DOHH2 (cell line): ENCODE measurements around the gene PLPPR3.

Experiments
- H3F3A ChIP-seq: fragments of 200-600 bp; sonication (generic), shearing (Covaris generic); 2 replicates; pipeline ENCODE4 v1.6.0; 2016; ENCODE audit warnings: antibody characterized with exemption, mild to moderate bottlenecking; ENCODE audit not compliant: control insufficient read depth, insufficient read depth
- H3K27ac ChIP-seq: fragments of 200-600 bp; sonication (generic); 2 replicates; pipeline ENCODE4 v1.5.1; 2014; ENCODE audit warnings: low read depth, mild to moderate bottlenecking, low read length, moderate library complexity
- H3K27me3 ChIP-seq: fragments of 200-600 bp; sonication (generic); 2 replicates; pipeline ENCODE4 v1.6.1; 2014; ENCODE audit warnings: mild to moderate bottlenecking, low read length, mixed read lengths; ENCODE audit not compliant: control insufficient read depth
- H3K36me3 ChIP-seq: fragments of 200-600 bp; sonication (generic); 2 replicates; pipeline ENCODE4 v1.6.1; 2014; ENCODE audit warnings: mild to moderate bottlenecking, low read length, moderate library complexity, mixed read lengths; ENCODE audit not compliant: control insufficient read depth
- H3K4me1 ChIP-seq: fragments of 200-600 bp; sonication (generic); 2 replicates; pipeline ENCODE4 v1.6.1; 2014; ENCODE audit warnings: mild to moderate bottlenecking, low read length, mixed read lengths; ENCODE audit not compliant: control insufficient read depth
- H3K4me2 ChIP-seq: fragments of 200-600 bp; sonication (generic); 2 replicates; pipeline ENCODE4 v1.6.0; 2014; ENCODE audit warnings: mild to moderate bottlenecking, low read length, moderate library complexity
- H3K4me3 ChIP-seq: fragments of 200-600 bp; sonication (generic); 2 replicates; pipeline ENCODE4 v1.5.1; 2014; ENCODE audit warnings: mild to moderate bottlenecking, low read length, mixed read lengths
- H3K79me2 ChIP-seq: fragments of 200-600 bp; sonication (generic); 2 replicates; pipeline ENCODE4 v1.6.1; 2014; ENCODE audit warnings: mild to moderate bottlenecking, low read length, mixed read lengths; ENCODE audit not compliant: control insufficient read depth
- H3K9me2 ChIP-seq: fragments of 200-600 bp; sonication (generic); replicated peaks from 2 replicates; pipeline ENCODE4 v1.6.1; 2014; ENCODE audit warnings: mild to moderate bottlenecking, low read length, mixed read lengths; ENCODE audit not compliant: control insufficient read depth
- H3K9me3 ChIP-seq: fragments of 200-600 bp; sonication (generic); 2 replicates; pipeline ENCODE4 v1.6.1; 2014; ENCODE audit warnings: antibody characterized with exemption, low read length, mixed read lengths; ENCODE audit not compliant: control insufficient read depth, insufficient read depth
- H4K20me1 ChIP-seq: fragments of 200-600 bp; sonication (generic); 2 replicates; pipeline ENCODE4 v1.6.0; 2014; ENCODE audit warnings: low read depth, mild to moderate bottlenecking, antibody characterized with exemption, low read length, moderate library complexity; ENCODE audit not compliant: control insufficient read depth, insufficient read depth
- CTCF ChIP-seq: fragments of 200-600 bp; sonication (generic); IDR thresholded peaks from one replicate; pipeline ENCODE4 v1.5.1; 2014; ENCODE audit warnings: antibody characterized with exemption, mild to moderate bottlenecking, low read depth, low read length; ENCODE audit not compliant: poor library complexity, severe bottlenecking

PLPPR3 gene

GRCh38 chr19:763181-763580 lies 58.6 kb downstream of the PLPPR3 start:
- TF ChIP-seq CTCF, result no peak
- no peaks in the 10 kb centered on the region for H3K4me1 ChIP-seq

More at GRCh38 chr19:763181-763580, 58.6 kb downstream of the PLPPR3 start:
- Histone ChIP-seq H3K9me3 (peaks cover 2% of the 10 kb centered on the region; the same call in 1 of the 2 replicates), H3K36me3 (no peaks in the 10 kb centered on the region), H3K79me2 (no peaks in the 10 kb centered on the region), H3K27me3 (no peaks in the 10 kb centered on the region), H3K4me3 (no peak overlapping the region), H3F3A (no peaks in the 10 kb centered on the region), H3K4me2 (no peak overlapping the region), H3K27ac (no peak overlapping the region), H3K9me2 (no peaks in the 10 kb centered on the region), H4K20me1 (no peaks in the 10 kb centered on the region)
